GM18868 (cell line): ENCODE measurements around the gene SOCS7.

Source experiments
- ATAC-seq: cut with Tn5 transposase; IDR thresholded peaks from one replicate; pipeline ENCODE4 v1.9.1; 2021; ENCODE audit warnings: mild to moderate bottlenecking, moderate library complexity; ENCODE audit not compliant: unreplicated experiment

SOCS7 gene

GRCh38 chr17:38336838-38337237, 14.8 kb upstream of the SOCS7 start:
- no peak for ATAC-seq

DNA sequence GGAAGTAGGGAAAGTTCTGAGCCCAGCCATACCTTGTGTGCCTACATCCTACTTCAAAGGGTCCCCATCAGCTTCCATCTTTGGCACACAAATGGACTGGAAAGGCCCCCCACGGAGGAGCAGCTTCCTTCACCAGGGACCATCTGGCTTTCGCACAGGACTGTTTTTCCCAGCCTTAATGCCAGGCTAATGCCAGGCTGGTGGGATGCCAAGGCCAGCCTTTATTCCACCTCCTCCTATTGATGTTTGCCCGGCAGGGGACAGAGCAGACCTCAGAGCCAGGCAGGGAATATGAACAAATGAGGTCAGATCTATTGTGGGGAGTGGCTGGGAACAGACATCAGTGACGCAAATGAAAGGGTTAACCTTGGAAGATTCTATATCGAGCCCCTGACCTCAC, 13.6 kb upstream of the SOCS7 start:
- ATAC-seq: no peak

DNA sequence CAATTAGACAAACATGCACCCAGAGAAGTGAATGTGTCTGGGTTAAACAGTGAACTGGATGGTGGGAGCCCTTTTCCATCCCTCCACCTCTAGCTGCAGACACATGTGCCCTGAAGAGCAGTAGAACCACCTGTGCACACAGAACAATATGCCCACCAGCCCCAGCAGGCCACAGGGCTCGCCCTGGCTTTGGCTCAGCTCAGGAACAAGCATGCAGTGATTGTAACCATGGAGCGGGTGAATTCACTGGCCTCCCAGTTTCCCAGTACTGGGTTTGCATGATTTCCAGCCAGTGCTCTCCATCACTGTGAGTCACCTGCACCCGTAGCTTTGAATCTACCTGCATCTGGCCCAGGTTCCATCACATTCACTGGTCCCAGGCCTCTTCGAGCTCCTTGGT, 13.1 kb upstream of the SOCS7 start:
- no peak for ATAC-seq

DNA sequence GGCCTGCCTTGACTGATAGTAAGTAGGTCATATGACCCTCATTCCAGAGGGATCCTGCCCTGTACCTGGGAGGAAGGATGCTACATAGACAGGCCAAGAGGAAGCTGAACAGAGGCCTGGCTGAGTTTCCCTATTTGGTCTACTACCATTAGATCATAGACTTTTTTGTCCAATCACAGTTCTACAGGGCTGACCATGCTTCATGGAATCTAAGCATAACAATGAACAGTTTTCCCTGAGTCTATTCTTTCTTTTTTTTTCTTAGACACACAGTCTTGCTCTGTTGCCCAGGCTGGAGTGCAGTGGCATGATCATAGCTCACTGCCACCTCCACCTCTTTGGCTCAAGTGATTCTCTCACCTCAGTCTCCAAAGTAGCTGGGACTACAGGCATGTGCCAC, 11.8 kb upstream of the SOCS7 start:
- no peak for ATAC-seq

DNA sequence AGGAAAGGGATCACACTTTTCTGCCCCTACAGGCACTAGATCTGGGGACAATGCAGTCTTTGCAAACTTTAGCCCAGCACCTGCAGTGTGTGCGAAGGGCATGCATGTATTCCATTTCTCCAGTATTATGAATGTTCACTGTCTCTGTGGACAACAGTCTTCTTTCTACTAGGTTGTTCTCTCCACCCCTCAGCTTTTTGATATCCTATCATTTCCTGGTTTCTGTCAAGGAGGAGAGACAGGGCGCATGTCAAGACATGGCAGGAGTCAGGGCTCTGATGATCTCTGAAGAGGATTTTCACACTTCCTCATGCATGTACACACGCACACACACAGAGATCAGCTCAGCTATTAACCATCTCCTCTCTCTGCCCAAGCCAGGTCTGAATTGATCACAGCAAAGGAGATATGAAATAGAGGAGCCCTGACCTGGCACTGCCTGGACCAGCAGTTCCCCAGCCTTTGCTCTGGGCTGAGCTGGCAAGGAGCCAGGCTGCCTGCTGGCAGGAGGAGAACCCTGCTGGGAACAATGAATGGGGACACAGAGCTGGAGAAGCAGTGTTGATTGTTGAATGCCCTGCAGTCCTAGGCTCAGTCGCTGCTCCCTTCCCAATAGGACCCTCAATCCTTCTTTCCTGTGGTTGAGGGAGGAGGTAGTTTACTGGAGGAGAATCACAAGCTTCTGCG, 10.5 kb upstream of the SOCS7 start:
- no peak for ATAC-seq

DNA sequence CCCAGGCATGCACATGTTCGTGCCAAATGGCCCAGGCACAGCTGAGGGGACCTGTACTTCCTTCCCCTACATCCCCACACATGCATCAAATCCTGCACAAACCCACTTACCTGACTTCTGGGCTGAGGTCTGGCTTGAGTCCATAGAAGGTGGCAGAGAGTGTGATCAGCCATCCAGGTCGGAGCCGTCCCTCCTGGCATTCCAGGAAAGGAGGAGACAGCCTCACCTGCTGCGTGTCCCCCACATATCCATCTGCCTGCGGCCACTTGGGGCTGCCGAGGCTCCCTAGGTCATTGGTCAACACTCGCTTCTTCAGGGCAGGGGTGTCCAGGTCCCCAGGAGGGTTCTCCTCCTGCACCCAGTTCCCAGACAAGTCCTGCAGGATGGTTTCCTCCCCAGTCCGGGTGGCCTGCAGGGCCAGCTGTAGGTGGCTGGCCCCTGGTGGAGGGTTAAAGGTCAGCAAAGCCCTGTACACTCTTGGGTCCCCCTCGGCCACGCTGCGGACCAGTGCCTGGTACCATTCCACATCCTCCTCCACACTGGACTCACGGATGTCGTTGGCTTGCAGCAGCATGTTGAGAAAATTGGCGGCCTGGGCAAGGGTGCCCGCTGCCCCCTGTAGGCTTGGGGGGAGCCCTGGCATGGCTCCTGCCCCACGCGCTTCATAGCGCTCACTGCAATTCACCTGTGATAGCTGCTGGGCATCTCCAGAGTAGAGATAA, 8.6 kb upstream of the SOCS7 start:
- ATAC-seq: no peak

GRCh38 chr17:38343608-38344419, 7.8 kb upstream of the SOCS7 start, which contains the start of gene GPR179:
TSS of gene GPR179 (minus strand) at chr17:38343956. CDS start at chr17:38343789, 167 bp downstream.
- ATAC-seq: no peak

DNA sequence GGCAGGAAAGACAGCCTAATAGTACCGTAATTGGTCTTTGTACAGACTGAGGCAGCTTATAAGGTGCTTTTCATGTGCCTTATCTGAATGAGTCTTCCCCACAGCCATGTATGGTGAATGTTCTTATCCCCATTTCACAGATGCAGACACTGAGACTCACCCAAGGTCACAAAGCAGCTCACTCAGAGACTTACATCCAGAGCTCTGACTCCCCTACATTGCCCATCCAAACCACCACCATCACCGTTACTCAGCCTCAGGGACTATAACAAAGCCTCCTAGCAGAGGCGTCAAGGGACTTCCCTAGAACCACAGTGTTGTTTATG, 7.3 kb upstream of the SOCS7 start:
- ATAC-seq: no peak

- no peak for ATAC-seq
Measured at GRCh38 chr17:38345743-38346142, 5.9 kb upstream of the SOCS7 start.

GRCh38 chr17:38349097-38349730, 2.4 kb upstream of the SOCS7 start:
- no peak for ATAC-seq

DNA sequence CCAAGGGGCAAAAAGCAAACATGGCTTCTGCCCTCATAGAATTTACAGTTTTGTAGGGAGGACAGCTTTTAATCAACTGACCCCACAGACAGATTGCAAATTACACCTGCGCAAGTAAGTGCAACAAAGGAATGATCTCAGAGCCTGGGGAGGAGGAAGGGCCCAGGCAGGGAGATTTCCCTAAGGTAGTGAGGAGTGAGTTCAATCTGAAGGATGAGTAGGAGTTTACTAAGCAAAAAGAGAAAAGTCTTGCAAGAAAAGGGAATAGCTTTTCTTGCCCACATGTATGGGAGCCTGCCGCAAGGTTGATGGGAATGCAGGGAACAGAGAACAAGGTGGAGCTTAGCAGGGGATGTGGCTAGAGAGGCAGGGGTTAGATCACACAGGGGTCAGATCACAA, 1.6 kb upstream of the SOCS7 start:
- ATAC-seq: no peak

DNA sequence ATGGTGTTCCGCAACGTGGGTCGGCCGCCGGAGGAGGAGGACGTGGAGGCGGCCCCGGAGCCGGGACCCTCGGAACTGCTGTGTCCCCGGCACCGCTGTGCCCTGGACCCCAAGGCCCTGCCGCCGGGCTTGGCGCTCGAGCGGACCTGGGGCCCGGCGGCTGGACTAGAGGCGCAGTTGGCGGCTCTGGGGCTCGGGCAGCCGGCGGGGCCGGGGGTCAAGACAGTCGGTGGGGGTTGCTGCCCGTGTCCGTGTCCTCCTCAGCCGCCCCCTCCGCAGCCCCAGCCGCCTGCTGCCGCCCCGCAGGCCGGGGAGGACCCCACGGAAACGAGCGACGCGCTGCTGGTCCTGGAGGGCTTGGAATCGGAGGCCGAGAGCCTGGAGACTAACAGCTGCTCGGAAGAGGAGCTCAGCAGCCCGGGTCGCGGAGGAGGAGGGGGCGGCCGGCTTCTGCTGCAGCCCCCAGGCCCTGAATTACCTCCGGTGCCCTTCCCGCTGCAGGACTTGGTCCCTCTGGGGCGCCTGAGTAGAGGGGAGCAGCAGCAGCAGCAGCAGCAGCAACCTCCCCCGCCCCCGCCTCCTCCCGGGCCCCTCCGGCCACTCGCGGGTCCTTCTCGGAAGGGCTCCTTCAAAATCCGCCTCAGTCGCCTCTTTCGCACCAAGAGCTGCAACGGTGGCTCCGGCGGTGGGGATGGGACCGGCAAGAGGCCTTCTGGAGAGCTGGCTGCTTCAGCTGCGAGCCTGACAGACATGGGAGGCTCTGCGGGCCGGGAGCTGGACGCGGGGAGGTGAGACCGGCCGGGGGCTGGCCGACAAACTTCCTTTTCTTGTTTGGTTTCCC, 821 bp downstream of the SOCS7 start:
- no peak for ATAC-seq

DNA sequence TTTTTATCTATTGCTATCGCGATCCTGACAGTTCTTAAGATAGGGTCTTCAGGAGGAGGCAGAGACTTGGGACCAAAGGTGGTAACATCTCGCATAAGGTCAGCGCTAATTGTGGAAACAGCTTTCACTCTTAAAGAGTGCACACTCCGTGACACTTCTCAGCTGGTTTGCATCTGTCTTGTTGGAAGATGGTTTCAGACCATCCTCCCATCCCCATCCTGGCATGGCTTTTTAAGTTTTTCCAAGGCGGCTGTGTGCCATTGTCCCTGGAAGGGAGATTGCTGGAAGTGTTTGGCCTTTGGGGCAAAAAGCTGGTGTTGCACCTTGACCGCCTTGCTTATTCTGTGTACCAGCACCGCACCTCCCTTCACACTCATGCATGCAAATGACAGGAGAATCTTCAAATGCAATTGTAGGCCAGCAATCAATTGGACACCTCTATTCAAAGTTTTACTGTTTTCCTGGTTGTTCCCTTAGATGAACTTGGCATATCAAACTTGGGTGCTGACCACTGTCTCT, 1.5 kb downstream of the SOCS7 start:
- ATAC-seq: no peak

DNA sequence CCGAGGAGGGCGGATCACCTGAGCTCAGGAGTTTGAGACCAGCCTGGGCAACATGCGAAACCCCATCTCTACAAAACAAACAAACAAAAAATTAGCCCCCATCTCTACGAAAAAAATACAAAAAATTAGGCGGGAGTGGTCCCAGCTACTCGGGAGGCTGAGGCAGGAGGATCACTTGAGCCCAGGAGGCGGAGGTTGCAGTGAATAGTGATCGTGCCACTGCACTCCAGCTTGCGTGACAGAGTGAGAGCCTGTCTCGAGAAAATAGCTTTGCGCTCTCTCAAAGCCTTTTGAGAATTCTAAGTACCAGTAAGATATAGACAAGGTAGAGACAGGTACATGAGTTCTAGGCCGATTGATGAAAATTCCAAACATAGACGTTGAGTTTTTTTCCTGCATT, 2.0 kb downstream of the SOCS7 start:
- ATAC-seq: no peak

GRCh38 chr17:38354466-38354865, 2.8 kb downstream of the SOCS7 start:
- no peak for ATAC-seq

GRCh38 chr17:38355251-38355650, 3.6 kb downstream of the SOCS7 start:
- ATAC-seq: no peak

GRCh38 chr17:38357486-38358123, 6.0 kb downstream of the SOCS7 start:
- ATAC-seq: no peak

DNA sequence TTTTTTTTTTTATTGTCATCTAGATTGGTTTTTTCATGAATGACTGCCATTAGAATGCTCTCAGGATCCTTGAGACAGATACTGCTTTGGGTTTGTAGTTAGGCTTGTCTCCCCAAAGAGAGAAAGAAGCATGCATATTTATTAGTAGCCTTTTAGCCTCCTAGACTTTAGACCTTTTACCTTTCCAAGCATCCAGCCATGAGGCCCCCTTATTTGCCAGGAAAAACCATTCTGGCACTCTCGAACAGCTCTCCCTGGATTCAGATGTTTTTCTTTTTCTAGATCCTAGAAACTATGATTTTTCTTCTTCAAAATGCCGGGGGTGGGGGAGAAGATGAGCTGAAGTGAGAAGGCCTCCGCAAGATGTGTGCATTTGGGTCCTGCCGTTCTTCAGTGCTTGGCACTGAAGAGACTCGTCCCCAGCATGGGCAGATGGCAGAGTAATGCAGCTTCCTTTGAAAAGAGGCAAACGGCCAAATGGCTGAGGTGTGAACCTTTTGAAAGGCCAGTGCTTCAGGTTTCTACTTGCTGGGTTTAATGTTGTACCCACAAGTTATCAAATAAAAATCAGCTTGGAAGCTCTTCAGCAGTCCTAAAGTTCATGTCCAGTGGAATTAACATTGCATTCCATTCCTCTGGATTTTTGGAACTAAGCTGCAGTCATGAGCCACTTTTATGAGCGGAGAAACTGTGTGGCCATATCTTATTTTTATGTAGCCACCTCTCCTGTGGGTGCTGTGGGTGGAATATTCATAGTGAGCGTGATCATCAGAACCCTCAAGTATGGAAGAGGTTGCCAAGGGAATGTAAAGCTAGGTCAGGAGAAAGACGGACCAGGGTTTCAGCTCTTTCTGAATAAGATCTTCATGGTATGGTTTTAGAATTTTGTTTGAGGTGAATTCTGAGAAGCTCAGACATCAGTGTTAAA, 7.2 kb downstream of the SOCS7 start:
- no peak for ATAC-seq
